ENCODE data around the gene GMPPA. TPM values are rescaled to one million over a fixed set of nuclear protein-coding genes. Genes with fewer than 3 reads are reported as not detected.

The GMPPA gene
- total RNA-seq, 1 donor = 66.3 TPM

DNA sequence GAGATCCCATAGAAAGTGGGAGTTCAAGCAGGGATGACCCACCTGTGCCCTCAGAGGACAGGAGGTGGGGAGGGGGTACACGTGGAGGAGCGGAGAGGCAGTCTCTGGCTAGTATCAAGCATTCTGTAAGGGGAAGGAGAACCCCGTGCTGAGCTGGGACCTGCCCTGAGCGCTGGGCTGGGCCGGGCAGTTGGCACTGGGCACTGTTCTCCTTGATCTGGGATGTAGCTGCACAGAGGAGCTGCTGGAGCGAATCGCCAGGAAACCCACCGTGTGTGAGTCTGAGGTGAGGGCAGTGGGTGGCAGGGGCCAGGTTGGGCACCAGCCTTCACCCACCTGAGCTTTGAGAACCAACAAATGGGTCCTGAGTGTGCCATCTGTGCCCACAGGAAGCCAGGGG, 19.8 kb upstream of the GMPPA start:
- TF ChIP-seq CTCF (IDR thresholded peaks at IDR 0.05; ENCODE audit: insufficient read depth, low read length) = no peak
- DNase-seq (ENCODE audit: low read depth) = no peak
- no peak overlapping the region for H3K4me3 ChIP-seq (ENCODE audit: low read depth, low read length)

- no peak for DNase-seq (ENCODE audit: low read depth)
- no peak for TF ChIP-seq CTCF (IDR thresholded peaks at IDR 0.05; ENCODE audit: insufficient read depth, low read length)
- no peak overlapping the region for H3K4me3 ChIP-seq (ENCODE audit: low read depth, low read length)
Observed at GRCh38 chr2:219480004-219480403, 18.7 kb upstream of the GMPPA start.

DNA sequence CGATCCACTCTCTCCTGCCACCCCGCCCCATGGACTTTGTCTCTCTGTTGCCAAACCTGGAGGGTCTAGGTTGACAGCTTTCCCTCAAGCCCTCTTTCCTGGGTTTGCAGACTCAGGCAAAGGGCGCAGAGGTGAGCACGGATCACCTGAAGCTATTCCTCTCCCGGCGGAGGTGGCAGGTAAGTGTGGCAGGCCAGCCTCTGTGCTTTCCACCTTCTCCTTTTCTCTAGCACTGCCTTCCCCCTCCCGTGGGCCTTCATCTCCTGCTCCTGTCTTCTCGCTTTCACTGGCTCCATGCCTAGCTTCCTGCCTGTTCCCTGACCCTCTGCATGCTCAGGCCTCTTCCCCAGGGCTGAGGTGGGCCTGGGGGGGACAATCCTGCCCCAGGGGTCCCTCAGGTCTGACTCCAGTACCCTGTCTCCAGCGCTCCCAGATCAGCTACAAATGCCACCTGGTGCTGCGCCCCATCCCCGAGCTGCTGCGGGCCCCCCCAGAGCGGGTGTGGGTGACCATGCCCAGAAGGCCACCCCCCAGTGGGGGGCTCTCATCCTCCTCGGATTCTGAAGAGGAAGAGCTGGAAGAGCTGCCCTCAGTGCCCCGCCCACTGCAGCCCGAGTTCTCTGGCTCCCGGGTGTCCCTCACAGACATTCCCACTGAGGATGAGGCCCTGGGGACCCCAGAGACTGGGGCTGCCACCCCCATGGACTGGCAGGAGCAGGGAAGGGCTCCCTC, 15.9 kb upstream of the GMPPA start:
- no peak for TF ChIP-seq CTCF (IDR thresholded peaks at IDR 0.05; ENCODE audit: insufficient read depth, low read length)
- DNase-seq (ENCODE audit: low read depth) = no peak

DNA sequence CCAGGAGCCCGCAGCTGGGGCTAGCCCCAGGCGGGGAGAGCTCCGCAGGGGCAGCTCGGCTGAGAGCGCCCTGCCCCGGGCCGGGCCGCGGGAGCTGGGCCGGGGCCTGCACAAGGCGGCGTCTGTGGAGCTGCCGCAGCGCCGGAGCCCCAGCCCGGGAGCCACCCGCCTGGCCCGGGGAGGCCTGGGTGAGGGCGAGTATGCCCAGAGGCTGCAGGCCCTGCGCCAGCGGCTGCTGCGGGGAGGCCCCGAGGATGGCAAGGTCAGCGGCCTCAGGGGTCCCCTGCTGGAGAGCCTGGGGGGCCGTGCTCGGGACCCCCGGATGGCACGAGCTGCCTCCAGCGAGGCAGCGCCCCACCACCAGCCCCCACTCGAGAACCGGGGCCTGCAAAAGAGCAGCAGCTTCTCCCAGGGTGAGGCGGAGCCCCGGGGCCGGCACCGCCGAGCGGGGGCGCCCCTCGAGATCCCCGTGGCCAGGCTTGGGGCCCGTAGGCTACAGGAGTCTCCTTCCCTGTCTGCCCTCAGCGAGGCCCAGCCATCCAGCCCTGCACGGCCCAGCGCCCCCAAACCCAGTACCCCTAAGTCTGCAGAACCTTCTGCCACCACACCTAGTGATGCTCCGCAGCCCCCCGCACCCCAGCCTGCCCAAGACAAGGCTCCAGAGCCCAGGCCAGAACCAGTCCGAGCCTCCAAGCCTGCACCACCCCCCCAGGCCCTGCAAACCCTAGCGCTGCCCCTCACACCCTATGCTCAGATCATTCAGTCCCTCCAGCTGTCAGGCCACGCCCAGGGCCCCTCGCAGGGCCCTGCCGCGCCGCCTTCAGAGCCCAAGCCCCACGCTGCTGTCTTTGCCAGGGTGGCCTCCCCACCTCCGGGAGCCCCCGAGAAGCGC, 15.0 kb upstream of the GMPPA start:
- H3K4me3 ChIP-seq (ENCODE audit: low read depth, low read length) = no peak overlapping the region
- no peak for DNase-seq (ENCODE audit: low read depth)
- no peak for TF ChIP-seq CTCF (IDR thresholded peaks at IDR 0.05; ENCODE audit: insufficient read depth, low read length)

More for the DNA sequence above, 15.9 kb upstream of the GMPPA start:
- H3K4me3 ChIP-seq (ENCODE audit: low read depth, low read length) = no peak overlapping the region

- DNase-seq (ENCODE audit: low read depth) = no peak
- no peak for TF ChIP-seq CTCF (IDR thresholded peaks at IDR 0.05; ENCODE audit: insufficient read depth, low read length)
- no peak overlapping the region for H3K4me3 ChIP-seq (ENCODE audit: low read depth, low read length)
Observed at GRCh38 chr2:219484343-219485200, 14.1 kb upstream of the GMPPA start.

GRCh38 chr2:219485201-219485580, 13.5 kb upstream of the GMPPA start:
- DNase-seq (ENCODE audit: low read depth) = no peak
- H3K4me3 ChIP-seq (ENCODE audit: low read depth, low read length) = no peak overlapping the region
- no peak for TF ChIP-seq CTCF (IDR thresholded peaks at IDR 0.05; ENCODE audit: insufficient read depth, low read length)
